HPDE6-E6E7 (cell line): ENCODE results near the gene SPHK2.

Experiments
- DNase-seq: peaks from one replicate; pipeline ENCODE4 v3.0.0; 2011; ENCODE audit warnings: missing footprints; ENCODE audit errors: extremely low spot score

Gene SPHK2

GRCh38 chr19:48606463-48607358 lies 12.6 kb upstream of the SPHK2 start, which contains the start of gene SPACA4:
Gene SPACA4, plus strand, starts transcription at chr19:48606742. Its CDS starts 237 bp downstream, at chr19:48606979.
- DNase-seq, result no peak

- DNase-seq, result no peak
Measured at GRCh38 chr19:48607359-48607755, 11.9 kb upstream of the SPHK2 start.

GRCh38 chr19:48608798-48609263 lies 10.5 kb upstream of the SPHK2 start:
- DNase-seq, result peak; percentile 36

GRCh38 chr19:48609571-48610108 lies 9.7 kb upstream of the SPHK2 start:
- no peak for DNase-seq

GRCh38 chr19:48611872-48612271 lies 7.4 kb upstream of the SPHK2 start:
- no peak for DNase-seq

- DNase-seq, result no peak
Measured at GRCh38 chr19:48613024-48613851, 6.1 kb upstream of the SPHK2 start.

- no peak for DNase-seq
Measured at GRCh38 chr19:48613852-48614435, 5.4 kb upstream of the SPHK2 start.

GRCh38 chr19:48614436-48615230 lies 4.7 kb upstream of the SPHK2 start, which contains the start of gene FAM83E:
Gene FAM83E, minus strand, starts transcription at chr19:48615076. Its CDS starts 1,704 bp downstream, at chr19:48613372.
- DNase-seq, result peak; percentile 73

- DNase-seq, result no peak
Measured at GRCh38 chr19:48615231-48616040, 3.9 kb upstream of the SPHK2 start.

GRCh38 chr19:48616041-48616436 lies 3.3 kb upstream of the SPHK2 start:
- no peak for DNase-seq

GRCh38 chr19:48616491-48617056 lies 2.7 kb upstream of the SPHK2 start:
- DNase-seq, result no peak

GRCh38 chr19:48617146-48617937 lies 2.0 kb upstream of the SPHK2 start:
- no peak for DNase-seq

- no peak for DNase-seq
Measured at GRCh38 chr19:48618278-48618915, 909 bp upstream of the SPHK2 start.

GRCh38 chr19:48619692-48620585 lies 633 bp downstream of the SPHK2 start:
- no peak for DNase-seq

- no peak for DNase-seq
Measured at GRCh38 chr19:48623556-48624066, 4.3 kb downstream of the SPHK2 start.

GRCh38 chr19:48624067-48624594 lies 4.8 kb downstream of the SPHK2 start:
- no peak for DNase-seq
